Activated naive CD8-positive, alpha-beta T cell treated with anti-CD3 and anti-CD28 coated beads, Interleukin-2, amount 10 ng/mL, durations not matched to agents 7 days and 5 days (primary cell): ENCODE measurements around the gene C20orf144. TPM values are rescaled to one million over a fixed set of nuclear protein-coding genes. Genes with fewer than 3 reads are reported as not detected.

Experiments
- ATAC-seq: fragments of 150-1000 bp; cut with Tn5 transposase; one replicate; pipeline ENCODE4 v1.10.0; 2021; ENCODE audit warnings: low read depth, moderate library complexity
- POLR2A ChIA-PET: fragments of 350-600 bp; sonication (Branson Sonifier 250); formaldehyde crosslinking; loops from one replicate; lab custom pipeline; 2021; ENCODE audit warnings: antibody characterized with exemption; lab: Charles Lee
- DNase-seq: peaks from one replicate; pipeline ENCODE4 v3.0.0; 2021
- H3K27ac Mint-ChIP-seq: one replicate; pipeline ENCODE4 v1.8.0; 2022; ENCODE audit warnings: mild to moderate bottlenecking, mixed read lengths
- H3K27me3 Mint-ChIP-seq: one replicate; pipeline ENCODE4 v1.8.0; 2022; ENCODE audit warnings: mild to moderate bottlenecking, moderate library complexity, mixed read lengths
- H3K36me3 Mint-ChIP-seq: one replicate; pipeline ENCODE4 v1.8.0; 2021; ENCODE audit warnings: mild to moderate bottlenecking, mixed read lengths
- H3K4me1 Mint-ChIP-seq: one replicate; pipeline ENCODE4 v1.8.0; 2021; ENCODE audit warnings: mixed read lengths
- H3K4me3 Mint-ChIP-seq: one replicate; pipeline ENCODE4 v1.8.0; 2022; ENCODE audit warnings: mild to moderate bottlenecking, moderate library complexity, mixed read lengths
- H3K9me3 Mint-ChIP-seq: one replicate; pipeline ENCODE4 v1.8.0; 2021; ENCODE audit warnings: mixed read lengths
- total RNA-seq, 2 experiments: library from RNA; stranded (reverse); gene quantifications; one replicate each; pipeline ENCODE4 v1.2.3, GENCODE V29; 2021

Gene C20orf144
- total RNA-seq, 2 experiments from 2014 or later, result 0.39 to 0.43 TPM

DNA sequence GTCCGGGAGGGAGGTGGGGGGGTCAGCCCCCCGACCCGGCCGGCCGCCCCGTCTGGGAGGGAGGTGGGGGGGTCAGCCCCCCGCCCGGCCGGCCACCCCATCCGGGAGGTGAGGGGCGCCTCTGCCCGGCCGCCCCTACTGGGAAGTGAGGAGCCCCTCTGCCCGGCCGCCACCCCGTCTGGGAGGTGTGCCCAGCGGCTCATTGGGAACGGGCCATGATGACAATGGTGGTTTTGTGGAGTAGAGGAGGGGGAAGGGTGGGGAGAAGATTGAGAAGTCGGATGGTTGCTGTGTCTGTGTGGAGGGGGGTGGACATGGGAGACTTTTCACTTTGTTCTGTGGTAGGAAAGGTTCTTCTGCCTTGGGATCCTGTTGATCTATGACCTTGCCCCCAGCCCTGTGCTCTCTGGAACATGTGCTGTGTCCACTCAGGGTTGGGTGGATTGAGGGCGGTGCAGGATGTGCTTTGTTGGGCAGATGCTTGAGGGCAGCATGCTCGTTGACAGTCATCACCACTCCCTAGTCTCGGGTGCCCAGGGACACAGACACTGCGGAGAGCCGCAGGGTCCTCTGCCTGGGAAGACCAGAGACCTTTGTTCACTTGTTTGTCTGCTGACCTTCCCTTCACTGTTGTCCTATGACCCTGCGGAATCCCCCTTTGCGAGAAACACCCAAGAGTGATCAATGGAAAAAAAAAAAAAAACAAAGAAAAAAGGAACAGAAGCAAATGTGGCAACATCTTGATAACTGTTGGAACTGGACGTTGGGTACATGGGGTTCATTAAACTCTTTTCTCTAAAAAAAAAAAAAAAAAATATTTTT is 39.7 kb downstream of the C20orf144 start:
- POLR2A ChIA-PET, result no interaction called here
- Mint-ChIP-seq H3K4me3 (no peak overlapping the region), H3K27ac (no peak overlapping the region), H3K4me1 (no peaks in the 10 kb centered on the region), H3K27me3 (no peaks in the 10 kb centered on the region), H3K9me3 (peaks cover 2% of the 10 kb centered on the region), H3K36me3 (peaks cover 7% of the 10 kb centered on the region)
- DNase-seq (no peak), ATAC-seq (no peak)

DNA sequence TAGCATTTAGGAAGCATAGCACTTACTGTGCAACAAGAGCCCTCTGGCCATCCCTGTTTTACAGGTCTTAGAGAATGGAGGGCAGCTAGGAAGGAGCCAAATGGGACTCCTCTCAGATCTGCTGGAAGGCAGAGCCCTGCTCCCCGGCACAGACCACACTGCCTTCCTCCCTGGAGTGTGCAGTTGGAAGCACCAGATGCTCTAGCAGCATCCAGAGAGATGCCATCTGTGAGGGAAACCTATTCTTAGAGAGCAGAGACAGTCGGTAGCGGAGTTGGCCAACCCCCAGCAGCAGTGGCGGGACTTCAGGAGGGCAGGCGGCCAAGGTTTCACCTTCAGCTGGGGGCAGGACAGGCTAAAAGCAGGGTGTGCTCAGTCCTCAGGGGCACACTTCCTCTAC is 40.7 kb downstream of the C20orf144 start:
- peaks cover 2% of the 10 kb centered on the region for H3K9me3 Mint-ChIP-seq
- no peak for DNase-seq
- no peak for ATAC-seq
- no peaks in the 10 kb centered on the region for H3K27me3 Mint-ChIP-seq
- H3K4me1 Mint-ChIP-seq, result no peaks in the 10 kb centered on the region
- peaks cover 7% of the 10 kb centered on the region for H3K36me3 Mint-ChIP-seq
- no peak overlapping the region for H3K4me3 Mint-ChIP-seq
- no peak overlapping the region for H3K27ac Mint-ChIP-seq
- POLR2A ChIA-PET, result no interaction called here

DNA sequence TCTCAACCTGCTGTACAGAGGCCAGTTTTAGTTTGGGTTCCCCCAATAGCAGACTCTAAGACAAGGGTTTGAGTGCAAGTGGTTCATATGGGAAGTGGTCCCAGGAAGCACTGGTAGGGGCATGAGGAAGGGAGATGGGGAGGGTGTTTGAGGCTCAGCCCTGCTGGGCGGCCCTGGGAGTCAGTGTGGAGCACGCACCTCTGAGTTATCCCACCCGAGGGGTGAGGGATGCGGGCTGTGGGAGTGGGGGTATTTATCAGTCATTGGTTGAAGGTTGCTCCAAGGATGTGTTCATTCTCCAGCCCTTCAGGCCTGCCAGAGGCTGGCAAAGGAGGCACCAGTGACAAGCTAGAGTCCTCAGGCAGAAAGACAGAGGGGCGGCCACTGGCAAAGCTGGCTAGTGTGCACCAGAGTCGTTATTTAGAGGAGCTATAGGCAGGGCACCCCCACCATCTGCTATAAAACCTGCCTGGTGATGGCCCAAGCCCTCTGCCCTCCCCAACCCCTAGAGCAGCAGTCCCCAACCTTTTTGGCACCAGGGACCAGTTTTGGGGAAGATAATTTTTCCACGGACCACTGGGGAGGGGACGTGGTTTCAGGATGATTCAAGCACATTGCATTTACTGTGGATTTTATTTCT is 41.5 kb downstream of the C20orf144 start:
- H3K4me1 Mint-ChIP-seq, result no peaks in the 10 kb centered on the region
- H3K4me3 Mint-ChIP-seq, result no peak overlapping the region
- ATAC-seq, result no peak
- H3K27ac Mint-ChIP-seq, result no peak overlapping the region
- DNase-seq, result no peak
- H3K9me3 Mint-ChIP-seq, result peaks cover 2% of the 10 kb centered on the region
- H3K36me3 Mint-ChIP-seq, result peaks cover 5% of the 10 kb centered on the region
- POLR2A ChIA-PET, result interaction anchor here (1.7 kb wide), 1 partner anchor 16 kb away, joined by 5 read pairs; the partner anchor contains the start of gene PXMP4
- no peaks in the 10 kb centered on the region for H3K27me3 Mint-ChIP-seq

DNA sequence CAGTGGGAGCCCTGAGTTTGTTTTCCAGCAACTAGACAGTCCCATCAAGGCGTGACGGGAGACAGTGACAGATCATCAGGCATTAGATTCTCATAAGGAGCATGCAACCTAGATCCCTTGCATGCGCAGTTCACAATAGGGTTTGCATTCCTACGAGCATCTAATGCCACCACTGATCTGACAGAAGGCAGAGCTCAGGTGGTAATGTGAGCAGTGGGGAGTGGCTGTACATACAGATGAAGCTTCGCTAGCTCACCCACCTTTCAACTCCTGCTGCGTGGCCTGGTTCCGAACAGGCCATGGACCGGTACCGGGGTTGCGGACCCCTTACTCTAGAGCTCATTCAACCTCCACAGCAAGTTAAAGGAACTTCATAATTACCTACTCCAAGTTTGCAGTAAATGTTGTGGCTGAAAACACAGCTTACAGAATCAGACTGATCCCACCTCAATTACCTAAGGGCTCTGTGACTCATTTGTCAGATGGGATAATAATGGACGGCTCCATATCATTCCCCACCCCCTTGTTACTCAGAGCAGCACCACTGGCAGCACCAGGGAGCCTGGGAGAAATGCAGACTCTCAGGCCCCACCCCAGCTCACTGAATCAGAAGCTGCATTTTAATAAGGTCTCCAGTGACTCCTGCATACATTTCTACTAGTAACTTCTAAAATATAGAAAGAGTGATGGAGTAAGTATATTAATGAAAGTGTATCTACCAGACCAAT is 42.2 kb downstream of the C20orf144 start:
- Mint-ChIP-seq H3K36me3 (peaks cover 5% of the 10 kb centered on the region), H3K27me3 (no peaks in the 10 kb centered on the region), H3K4me1 (no peaks in the 10 kb centered on the region), H3K27ac (no peak overlapping the region), H3K4me3 (no peak overlapping the region), H3K9me3 (peaks cover 2% of the 10 kb centered on the region)
- DNase-seq, result no peak
- POLR2A ChIA-PET, result interaction anchor here (1.7 kb wide), 1 partner anchor 16 kb away, joined by 5 read pairs; the partner anchor contains the start of gene PXMP4
- ATAC-seq, result no peak

DNA sequence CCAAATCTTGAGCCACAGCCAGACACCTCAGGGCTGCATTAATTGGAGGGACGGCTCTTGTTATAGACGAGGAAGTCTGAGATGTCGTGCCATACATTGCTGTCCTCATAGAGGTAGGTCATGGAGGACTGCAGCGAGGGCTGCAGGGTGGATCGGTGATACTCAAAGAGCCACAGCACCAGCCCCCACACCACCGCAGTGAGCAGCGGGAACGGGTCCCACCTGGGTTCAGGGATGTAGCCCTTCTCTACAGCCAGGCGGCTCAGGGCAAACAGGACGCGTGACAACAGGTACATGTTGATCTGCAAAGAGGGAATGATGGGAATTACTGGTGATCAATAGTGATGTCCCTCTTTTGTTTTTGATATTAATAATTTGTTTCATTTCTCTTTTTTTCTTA is 45.5 kb downstream of the C20orf144 start:
- DNase-seq, result no peak
- H3K4me1 Mint-ChIP-seq, result peaks cover 5% of the 10 kb centered on the region
- H3K27me3 Mint-ChIP-seq, result no peaks in the 10 kb centered on the region
- H3K9me3 Mint-ChIP-seq, result no peaks in the 10 kb centered on the region
- peaks cover 22% of the 10 kb centered on the region for H3K36me3 Mint-ChIP-seq
- no peak for ATAC-seq
- no peak overlapping the region for H3K4me3 Mint-ChIP-seq
- POLR2A ChIA-PET, result no interaction called here
- H3K27ac Mint-ChIP-seq, result no peak overlapping the region

DNA sequence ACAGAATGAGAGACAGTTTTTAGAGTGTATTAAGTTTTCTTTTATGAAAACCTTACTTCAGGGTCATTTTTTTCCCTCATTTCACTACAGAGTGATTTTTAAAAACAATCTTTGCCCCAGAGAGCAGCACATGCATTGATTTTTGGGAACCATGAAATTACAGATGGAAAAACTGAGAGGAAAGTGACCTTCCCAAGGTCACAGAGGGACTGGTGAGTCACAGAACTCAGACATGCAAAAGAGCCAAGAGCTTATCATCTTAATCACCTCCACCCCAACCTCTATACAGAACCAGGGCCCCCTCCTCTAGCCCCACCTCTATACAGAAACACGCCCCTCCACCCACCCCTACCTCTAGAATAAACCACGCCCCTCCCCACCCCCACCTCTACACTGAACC is 47.3 kb downstream of the C20orf144 start:
- DNase-seq, result no peak
- POLR2A ChIA-PET, result interaction anchor here (0.6 kb wide), 2 partner anchors 14 to 113 kb away, joined by 3 read pairs; no protein-coding TSS in a partner anchor
- H3K4me1 Mint-ChIP-seq, result peaks cover 7% of the 10 kb centered on the region
- no peak for ATAC-seq
- H3K36me3 Mint-ChIP-seq, result peaks cover 28% of the 10 kb centered on the region
- H3K27ac Mint-ChIP-seq, result peak overlapping the region; percentile 21
- no peaks in the 10 kb centered on the region for H3K27me3 Mint-ChIP-seq
- H3K4me3 Mint-ChIP-seq, result no peak overlapping the region
- H3K9me3 Mint-ChIP-seq, result no peaks in the 10 kb centered on the region

DNA sequence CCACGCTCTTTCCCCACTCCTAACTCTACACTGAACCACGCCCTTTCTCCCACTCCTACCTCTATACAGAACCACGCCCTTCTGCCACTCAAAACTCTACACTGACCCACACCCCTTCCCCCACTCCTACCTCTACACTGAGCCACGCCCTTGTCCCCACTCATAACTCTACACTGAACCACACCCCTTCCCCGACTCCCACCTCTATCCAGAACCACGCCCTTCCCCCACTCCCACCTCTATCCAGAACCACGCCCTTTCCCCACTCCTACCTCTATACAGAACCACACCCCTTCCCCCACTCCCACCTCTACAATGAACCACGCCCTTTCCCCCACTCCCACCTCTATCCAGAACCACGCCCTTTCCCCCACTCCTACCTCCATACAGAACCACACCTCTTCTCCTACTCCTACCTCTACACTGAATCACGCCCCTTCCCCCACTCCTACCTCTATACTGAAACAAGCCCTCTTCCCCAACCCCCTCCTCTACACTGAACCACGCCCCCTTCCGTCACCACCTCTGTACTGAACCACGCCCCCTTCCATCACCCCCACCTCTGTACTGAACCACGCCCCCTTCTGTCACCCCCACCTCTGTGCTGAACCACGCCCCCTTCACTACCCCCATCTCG is 47.9 kb downstream of the C20orf144 start:
- Mint-ChIP-seq H3K36me3 (peaks cover 26% of the 10 kb centered on the region), H3K9me3 (no peaks in the 10 kb centered on the region), H3K4me3 (no peak overlapping the region), H3K4me1 (peaks cover 7% of the 10 kb centered on the region), H3K27me3 (no peaks in the 10 kb centered on the region), H3K27ac (peak overlapping the region; percentile 34)
- POLR2A ChIA-PET, result no interaction called here
- DNase-seq, result no peak
- ATAC-seq, result no peak

DNA sequence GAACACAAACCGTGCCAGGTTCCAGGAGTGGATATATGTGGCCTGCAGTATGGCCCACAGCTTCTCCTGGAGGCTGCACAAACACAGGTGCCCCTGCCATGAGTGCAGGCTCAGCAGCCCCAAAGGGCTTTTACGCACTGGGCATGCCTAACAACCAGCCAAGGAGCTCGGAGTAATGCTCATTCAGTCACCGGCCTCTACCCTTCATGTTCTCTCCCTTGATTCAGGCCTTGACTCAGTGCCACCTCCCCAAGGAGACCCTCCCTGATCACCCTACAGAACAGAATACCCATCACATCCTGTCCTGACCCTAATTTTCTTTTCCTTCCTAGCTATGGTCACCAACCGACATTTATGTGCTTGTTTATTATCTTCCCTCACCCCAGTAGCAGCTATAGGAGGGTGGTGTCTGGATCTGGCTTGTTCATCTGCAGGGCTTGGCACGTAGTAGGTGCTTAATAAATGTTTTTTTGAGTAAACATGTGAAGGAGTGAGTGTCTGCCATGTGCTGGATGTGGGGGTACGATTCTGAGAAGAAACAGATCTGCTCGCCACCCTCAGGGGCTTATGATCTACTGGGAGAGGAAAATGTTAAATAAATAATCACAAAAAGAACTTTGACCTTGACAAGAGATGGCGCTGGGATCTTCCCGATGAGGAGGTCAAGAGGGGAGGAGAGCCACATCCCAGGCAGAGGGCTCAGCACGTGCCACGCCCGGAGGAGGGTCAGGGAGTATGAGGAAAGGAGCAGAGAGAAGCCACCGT is 48.7 kb downstream of the C20orf144 start:
- peaks cover 7% of the 10 kb centered on the region for H3K4me1 Mint-ChIP-seq
- H3K4me3 Mint-ChIP-seq, result no peak overlapping the region
- POLR2A ChIA-PET, result no interaction called here
- no peak for DNase-seq
- no peaks in the 10 kb centered on the region for H3K9me3 Mint-ChIP-seq
- H3K36me3 Mint-ChIP-seq, result peaks cover 26% of the 10 kb centered on the region
- no peak overlapping the region for H3K27ac Mint-ChIP-seq
- ATAC-seq, result no peak
- no peaks in the 10 kb centered on the region for H3K27me3 Mint-ChIP-seq

DNA sequence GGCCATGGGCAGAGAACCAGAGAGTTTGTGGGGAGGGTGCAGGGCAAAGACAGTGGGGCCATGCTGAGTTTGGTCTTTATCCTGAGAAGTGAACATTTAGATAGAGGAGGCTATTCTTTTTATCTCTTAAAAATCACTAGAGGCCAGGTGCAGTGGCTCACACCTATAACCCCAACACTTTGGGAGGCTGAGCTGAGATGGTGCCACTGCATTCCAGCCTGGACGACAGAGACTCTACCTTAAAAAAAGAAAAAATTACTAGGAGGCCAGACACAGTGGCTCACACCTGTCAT is 49.3 kb downstream of the C20orf144 start:
- Mint-ChIP-seq H3K9me3 (no peaks in the 10 kb centered on the region), H3K4me1 (peaks cover 10% of the 10 kb centered on the region), H3K4me3 (no peak overlapping the region), H3K36me3 (peaks cover 26% of the 10 kb centered on the region), H3K27ac (no peak overlapping the region), H3K27me3 (no peaks in the 10 kb centered on the region)
- ATAC-seq (no peak), DNase-seq (no peak)
- POLR2A ChIA-PET, result no interaction called here

Other genes starting within 250 kb of the C20orf144 start
- gene SNTA1, start 218.6 kb upstream of the C20orf144 start, total RNA-seq, result 10 to 100 TPM; 10.1 to 10.6 TPM
- 10 to 100 TPM; 27.7 to 28.4 TPM for gene CBFA2T2, start 172.2 kb upstream of the C20orf144 start, total RNA-seq
- 1 to 10 TPM; 4.4 to 4.9 TPM for gene ACTL10, start 4.6 kb downstream of the C20orf144 start, total RNA-seq
- 10 to 100 TPM; 36.3 to 37.7 TPM for gene NECAB3, start 12.1 kb downstream of the C20orf144 start, total RNA-seq
- gene E2F1, start 24.1 kb downstream of the C20orf144 start, total RNA-seq, result 10 to 100 TPM; 62.5 to 68.4 TPM
- 10 to 100 TPM; 13.4 to 19.2 TPM for gene PXMP4, start 58.0 kb downstream of the C20orf144 start, total RNA-seq
- 1 to 10 TPM; 5.1 to 5.7 TPM for gene ZNF341, start 69.7 kb downstream of the C20orf144 start, total RNA-seq
- 10 to 100 TPM; 75.7 to 82.8 TPM for gene CHMP4B, start 149.0 kb downstream of the C20orf144 start, total RNA-seq